ENCODE measurements around the gene SYT7.

The SYT7 gene

GRCh38 chr11:61607920-61608599 is 27.2 kb upstream of the SYT7 start:
- no peak for DNase-seq

GRCh38 chr11:61607426-61607825 is 26.6 kb upstream of the SYT7 start:
- DNase-seq: no peak

- DNase-seq: no peak
Observed at GRCh38 chr11:61603667-61604066, 22.8 kb upstream of the SYT7 start.

GRCh38 chr11:61602775-61603569 is 22.1 kb upstream of the SYT7 start:
- DNase-seq: no peak

- no peak for DNase-seq
Observed at GRCh38 chr11:61601512-61601911, 20.6 kb upstream of the SYT7 start.

GRCh38 chr11:61599968-61600710 is 19.3 kb upstream of the SYT7 start:
- DNase-seq: no peak

- DNase-seq: no peak
Observed at GRCh38 chr11:61598886-61599868, 18.3 kb upstream of the SYT7 start.

GRCh38 chr11:61598374-61598773 is 17.5 kb upstream of the SYT7 start:
- no peak for DNase-seq

GRCh38 chr11:61596990-61597389 is 16.1 kb upstream of the SYT7 start:
- DNase-seq: no peak

- no peak for DNase-seq
Observed at GRCh38 chr11:61596542-61596941, 15.7 kb upstream of the SYT7 start.

GRCh38 chr11:61594907-61595257 is 14.0 kb upstream of the SYT7 start:
- DNase-seq: no peak

- no peak for DNase-seq
Observed at GRCh38 chr11:61593151-61593550, 12.3 kb upstream of the SYT7 start.

- DNase-seq: no peak
Observed at GRCh38 chr11:61592176-61592575, 11.3 kb upstream of the SYT7 start.

GRCh38 chr11:61589961-61590360 is 9.1 kb upstream of the SYT7 start:
- no peak for DNase-seq

GRCh38 chr11:61588728-61589191 is 7.9 kb upstream of the SYT7 start:
- DNase-seq: no peak

GRCh38 chr11:61587951-61588727 is 7.3 kb upstream of the SYT7 start:
- DNase-seq: no peak

- no peak for DNase-seq
Observed at GRCh38 chr11:61587541-61587941, 6.7 kb upstream of the SYT7 start.

GRCh38 chr11:61586792-61587430 is 6.0 kb upstream of the SYT7 start:
- no peak for DNase-seq

- DNase-seq: no peak
Observed at GRCh38 chr11:61585115-61585514, 4.2 kb upstream of the SYT7 start.

GRCh38 chr11:61581931-61582330 is 1.1 kb upstream of the SYT7 start:
- no peak for DNase-seq

GRCh38 chr11:61580271-61580888 is 496 bp downstream of the SYT7 start:
- DNase-seq: no peak
